Activated T-cell treated with anti-CD3 and anti-CD28 coated beads for 1 hour (primary cell): ENCODE measurements around the gene PTPRCAP.

Experiments used
- DNase-seq: peaks from one replicate; pipeline ENCODE4 v3.0.0-alpha.2; 2020; ENCODE audit warnings: low read depth

Gene PTPRCAP

DNA sequence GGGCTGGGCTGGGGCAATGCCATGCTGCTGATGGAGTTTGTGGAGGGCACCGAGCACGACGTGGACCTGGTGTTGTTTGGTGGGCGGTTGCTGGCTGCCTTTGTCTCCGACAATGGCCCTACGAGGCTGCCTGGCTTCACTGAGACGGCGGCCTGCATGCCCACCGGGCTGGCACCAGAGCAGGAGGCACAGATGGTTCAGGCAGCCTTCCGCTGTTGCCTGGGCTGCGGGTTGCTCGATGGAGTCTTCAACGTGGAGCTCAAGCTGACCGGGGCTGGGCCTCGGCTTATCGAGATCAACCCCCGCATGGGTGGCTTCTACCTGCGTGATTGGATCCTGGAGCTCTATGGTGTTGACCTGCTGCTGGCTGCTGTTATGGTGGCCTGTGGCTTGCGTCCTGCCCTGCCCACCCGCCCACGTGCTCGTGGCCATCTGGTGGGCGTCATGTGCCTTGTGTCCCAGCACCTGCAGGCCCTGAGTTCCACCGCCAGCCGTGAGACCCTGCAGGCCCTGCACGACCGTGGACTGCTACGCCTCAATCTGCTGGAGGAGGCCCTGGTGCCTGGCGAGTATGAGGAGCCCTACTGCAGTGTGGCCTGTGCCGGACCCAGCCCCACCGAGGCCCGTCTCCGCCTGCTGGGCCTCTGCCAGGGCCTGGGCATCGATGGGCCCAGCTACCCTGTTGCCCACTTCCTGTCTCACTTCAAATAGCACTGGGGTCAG is 13.4 kb downstream of the PTPRCAP start:
- no peak for DNase-seq

- no peak for DNase-seq
Observed at GRCh38 chr11:67423466-67423865, 14.0 kb downstream of the PTPRCAP start.

DNA sequence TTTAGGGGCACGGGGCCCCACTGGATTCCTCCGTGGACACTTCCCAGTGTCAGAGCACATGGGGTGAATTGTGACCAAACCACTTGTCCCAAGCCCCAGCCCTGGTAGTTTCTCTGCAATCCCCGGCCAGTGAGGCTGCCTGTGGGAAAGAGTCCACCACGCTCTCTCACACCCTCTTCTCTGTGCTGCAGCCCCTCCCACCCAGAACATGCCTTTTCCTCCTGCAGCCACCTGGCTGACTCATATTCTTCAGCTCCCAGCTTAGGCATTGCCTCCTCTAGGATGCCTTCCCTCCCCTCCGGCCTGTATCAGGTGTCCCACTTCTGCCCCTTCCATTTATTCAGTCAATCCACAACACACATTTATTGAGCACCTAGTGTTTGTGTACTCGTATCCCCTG is 14.6 kb downstream of the PTPRCAP start:
- DNase-seq = no peak

- no peak for DNase-seq
Observed at GRCh38 chr11:67421430-67422031, 16.0 kb downstream of the PTPRCAP start.

GRCh38 chr11:67420646-67421429 is 16.6 kb downstream of the PTPRCAP start:
- DNase-seq = peak; percentile 98

DNA sequence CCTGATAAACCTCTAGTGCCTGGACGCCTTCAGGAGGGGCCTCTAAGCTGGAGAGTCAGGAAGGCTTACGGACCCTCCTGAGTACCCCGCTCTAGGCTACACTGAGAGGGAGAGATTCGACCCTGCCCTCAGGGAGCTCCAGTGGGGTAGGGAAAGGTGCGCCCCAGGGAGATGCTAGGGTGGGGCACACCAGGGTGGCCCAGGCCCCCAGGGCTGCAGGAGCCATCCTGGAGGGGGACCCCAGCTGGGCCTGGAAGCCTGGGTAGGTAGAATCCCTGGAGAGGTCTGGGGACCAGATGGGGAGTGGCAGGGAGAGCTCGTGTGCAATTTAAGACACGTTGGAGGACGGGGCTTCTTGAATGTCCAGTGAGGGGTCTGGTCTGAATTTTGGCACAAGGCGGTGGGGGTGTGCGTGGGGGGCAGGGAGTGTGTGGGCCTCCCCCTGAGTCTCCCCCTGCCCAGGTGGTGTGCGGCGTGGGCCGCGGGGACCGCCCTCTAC is 17.3 kb downstream of the PTPRCAP start:
- no peak for DNase-seq

- DNase-seq = no peak
Observed at GRCh38 chr11:67419325-67420049, 18.0 kb downstream of the PTPRCAP start.

DNA sequence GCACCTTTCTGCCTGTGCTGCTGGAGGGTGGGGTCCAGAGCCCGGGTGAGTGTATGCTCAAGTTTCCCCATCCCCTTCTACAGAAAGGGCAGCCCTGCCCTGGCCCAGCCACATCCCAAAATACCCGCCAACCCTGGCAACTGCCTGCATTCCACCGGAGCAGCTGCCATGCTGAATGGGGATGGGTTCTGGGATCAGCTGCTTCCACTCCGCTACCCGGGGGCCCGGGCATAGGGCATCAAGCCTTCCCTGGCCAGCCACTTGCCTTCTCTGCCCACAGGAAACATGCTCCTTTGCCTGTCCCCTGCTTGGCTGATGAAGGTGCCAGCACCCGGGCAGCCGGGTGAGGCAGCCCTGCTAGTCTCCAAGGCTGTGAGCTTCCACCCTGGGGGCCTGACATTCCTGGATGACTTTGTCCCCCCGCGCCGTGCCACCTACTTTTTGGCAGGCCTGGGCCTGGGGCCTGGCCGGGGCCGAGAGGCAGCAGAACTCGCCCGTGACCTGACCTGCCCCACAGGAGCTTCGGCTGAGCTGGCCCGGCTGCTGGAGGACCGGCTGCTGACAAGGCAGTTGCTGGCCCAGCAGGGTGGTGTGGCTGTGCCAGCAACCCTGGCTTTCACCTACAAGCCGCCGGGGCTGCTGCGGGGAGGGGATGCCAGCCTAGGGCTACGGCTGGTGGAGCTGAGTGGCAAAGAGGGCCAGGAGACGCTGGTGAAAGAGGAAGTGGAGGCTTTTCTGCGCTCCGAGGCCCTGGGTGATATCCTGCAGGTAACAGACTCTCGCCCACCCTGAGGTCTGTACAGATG is 18.8 kb downstream of the PTPRCAP start:
- no peak for DNase-seq

GRCh38 chr11:67417425-67417824 is 20.1 kb downstream of the PTPRCAP start:
- DNase-seq = no peak

DNA sequence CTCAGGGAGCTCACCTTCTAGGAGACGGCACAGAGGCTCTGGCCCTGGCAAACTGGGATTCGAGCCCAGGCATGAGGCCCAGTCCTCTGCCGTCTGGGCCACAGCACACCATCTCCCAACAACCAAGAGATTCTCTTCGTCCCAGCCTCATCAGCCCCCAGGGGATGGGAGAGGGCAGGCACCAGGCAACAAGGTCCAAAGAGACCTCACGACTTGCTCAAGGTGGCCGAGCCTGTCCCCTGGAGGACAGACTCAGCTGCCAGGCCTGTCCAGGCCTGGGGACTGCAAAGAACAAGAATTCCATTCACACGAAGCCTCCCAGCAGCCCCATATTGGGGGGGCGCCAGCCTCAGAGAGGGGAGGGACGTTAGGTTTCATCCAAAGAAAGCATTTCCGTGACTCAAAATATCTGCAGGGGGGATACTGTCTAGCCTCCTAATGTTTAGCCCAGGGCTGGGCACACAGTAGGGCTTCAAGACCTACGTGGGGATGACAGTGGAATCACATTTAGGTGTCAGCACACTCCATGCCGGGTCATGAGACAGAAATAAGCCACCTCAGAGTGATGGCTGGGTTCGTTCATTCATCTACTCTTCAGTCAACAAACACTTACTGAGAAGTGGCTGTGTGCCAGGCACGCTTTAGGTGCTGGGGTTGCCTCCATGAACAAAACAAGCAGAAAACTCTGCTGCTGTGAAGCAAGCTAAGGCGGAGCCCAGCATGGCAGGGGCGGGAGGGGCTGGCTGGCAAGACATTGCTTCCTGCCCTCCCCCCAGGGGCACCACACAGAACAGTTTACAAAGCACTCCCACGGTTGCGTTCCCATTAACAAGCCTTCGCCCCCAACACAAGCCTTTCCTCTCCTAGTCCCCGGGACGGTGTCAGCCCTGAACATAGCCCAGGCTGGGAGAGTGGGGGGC is 20.8 kb downstream of the PTPRCAP start:
- DNase-seq = peak; percentile 74

GRCh38 chr11:67415501-67416304 is 21.8 kb downstream of the PTPRCAP start, which contains the start of gene CARNS1:
CARNS1 (plus strand) TSS chr11:67415678; CDS start chr11:67416200, 522 bp downstream.
- no peak for DNase-seq

DNA sequence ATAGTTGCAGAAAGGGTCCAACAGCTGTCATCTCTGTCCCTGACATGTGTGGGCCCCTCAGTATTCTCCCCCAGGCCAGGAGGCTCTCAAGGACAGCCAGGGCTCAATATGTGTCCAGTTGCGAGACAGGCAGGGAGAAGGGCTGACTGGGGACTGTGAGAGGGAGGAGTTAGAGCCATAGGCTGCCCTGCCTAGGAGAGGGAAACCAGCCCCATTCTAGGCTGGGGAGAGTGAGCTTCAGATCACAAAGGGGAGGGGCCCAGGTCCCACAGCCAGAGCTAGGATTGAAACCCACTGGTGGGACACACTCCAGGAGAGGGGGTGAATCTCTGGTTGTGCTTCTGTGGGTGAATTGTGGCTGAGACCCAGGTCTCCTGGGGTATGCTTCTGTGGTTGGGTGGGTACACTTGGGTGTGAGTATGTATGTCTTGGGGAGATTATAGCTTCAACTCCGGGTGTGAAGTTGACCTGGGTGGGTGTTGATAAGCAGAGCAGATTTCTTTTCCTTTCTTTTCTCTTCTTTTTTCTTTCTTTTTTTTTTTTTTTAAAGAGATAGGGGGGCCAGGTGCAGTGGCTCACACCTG is 24.1 kb downstream of the PTPRCAP start:
- no peak for DNase-seq

DNA sequence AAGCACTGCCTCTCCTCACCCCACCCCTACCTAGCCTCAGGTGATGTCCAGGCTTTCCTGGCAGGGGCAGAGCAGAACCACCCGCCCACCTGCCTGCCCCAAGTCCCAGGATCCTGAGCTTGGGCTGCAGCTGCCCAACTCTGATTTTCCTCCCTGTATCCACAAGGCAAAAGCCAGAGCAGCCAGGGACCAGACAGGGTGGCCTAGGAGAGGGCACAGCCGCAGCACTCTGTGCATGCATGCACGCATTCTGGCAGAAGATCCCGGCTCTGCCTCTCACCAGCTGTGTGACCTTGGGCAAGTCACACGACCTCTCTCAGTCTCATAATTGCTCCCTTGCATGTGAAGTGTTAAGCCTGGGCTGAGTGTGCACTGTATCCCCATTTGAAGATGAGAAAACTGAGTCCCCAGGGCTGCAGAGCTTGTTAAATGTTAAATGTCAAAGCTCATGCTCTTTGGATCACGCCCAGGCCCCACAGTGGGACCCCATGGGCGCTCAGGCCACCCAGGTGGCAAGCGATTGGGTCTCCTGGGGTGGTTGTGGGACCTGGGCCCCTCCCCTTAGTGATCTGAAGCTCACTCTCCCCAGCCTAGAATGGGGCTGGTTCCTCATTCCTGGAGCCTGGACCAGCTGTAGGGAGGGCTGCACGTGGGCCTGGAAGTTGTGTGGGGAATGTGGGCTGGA is 24.8 kb downstream of the PTPRCAP start:
- no peak for DNase-seq

GRCh38 chr11:67411785-67412152 is 25.7 kb downstream of the PTPRCAP start:
- no peak for DNase-seq

GRCh38 chr11:67410984-67411784 is 26.3 kb downstream of the PTPRCAP start:
- no peak for DNase-seq

DNA sequence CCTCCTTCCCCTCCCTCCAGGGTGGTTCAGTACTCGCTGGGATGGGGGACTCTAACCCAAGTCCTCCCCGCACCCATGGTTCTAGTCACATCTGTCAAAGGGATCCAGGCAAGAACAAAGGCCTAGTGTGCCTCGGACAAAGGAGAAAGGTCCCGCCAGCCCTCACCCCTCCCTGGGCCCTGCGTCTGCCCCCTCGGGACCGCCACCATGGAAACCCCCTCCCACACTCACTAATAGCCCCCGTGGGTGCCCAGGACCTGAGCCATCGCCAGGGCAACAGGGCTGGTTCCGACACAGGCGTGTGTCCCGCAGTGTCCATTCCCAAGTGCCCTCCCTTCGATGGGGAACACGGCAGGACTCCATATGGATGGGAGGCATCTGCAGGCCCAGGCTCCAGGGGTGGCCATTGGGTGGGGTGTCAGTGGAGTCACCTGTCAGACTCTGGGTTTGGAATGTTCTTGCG is 27.1 kb downstream of the PTPRCAP start:
- no peak for DNase-seq

DNA sequence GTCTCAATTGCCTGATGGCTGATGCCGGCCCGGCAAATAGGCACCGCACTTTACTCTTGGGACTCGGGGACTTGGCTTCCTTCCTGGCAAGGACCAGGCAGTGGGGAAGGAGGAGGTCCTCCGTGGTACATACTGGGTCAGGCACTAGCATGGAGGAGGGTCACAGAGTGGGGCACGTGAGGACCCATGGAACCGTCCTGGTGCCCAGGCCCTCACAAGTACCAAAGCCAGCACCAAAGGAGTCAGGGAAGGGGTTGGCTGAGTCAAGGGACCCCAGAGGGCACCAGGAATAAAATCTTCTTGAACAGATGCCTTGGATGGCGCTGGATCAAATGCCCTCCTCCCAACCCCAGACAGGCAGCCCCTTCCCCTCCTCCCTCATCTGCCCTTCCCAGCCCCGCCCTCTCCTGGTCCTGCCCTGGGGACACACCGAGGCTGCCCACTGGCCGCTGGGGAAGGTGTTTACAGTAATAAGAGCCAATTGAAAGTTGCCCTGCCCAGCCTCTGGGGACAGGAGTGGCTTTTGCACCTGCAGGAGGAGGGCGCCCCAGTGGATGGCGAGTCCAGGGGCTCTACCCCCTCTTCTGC is 27.6 kb downstream of the PTPRCAP start:
- DNase-seq = no peak
